K562 (cell line): ENCODE measurements around the gene COX14. TPM values are rescaled to one million over a fixed set of nuclear protein-coding genes. Genes with fewer than 3 reads are reported as not detected.

Source experiments
- BHLHE40 ChIP-seq: IDR thresholded peaks from 2 replicates; pipeline ENCODE4 v1.6.1; 2011; ENCODE audit warnings: low read length, improper control_type of control experiment
- BRF2 ChIP-seq: IDR thresholded peaks from 3 replicates; pipeline ENCODE4 v1.6.1; 2011; ENCODE audit warnings: borderline replicate concordance, mild to moderate bottlenecking; ENCODE audit not compliant: insufficient read length, insufficient read depth
- CBFA2T3 ChIP-seq: fragments of 450-650 bp; IDR thresholded peaks from 2 replicates; pipeline ENCODE4 v1.6.1; 2017
- CTCF ChIP-seq, 3 experiments: IDR thresholded peaks in 2 of 3; conservative IDR thresholded peaks in 1 of 3; 2 replicates each; pipeline ENCODE4 v1.5.1; 2011 to 2012; ENCODE audit warnings: low read length in 3 of 3, mild to moderate bottlenecking in 3 of 3, control low read depth in 2 of 3, improper control_type of control experiment in 1 of 3, inconsistent platforms in 1 of 3, low read depth in 1 of 3, mixed read lengths in 1 of 3, moderate library complexity in 1 of 3; ENCODE audit not compliant: insufficient read depth in 2 of 3
- EHMT2 ChIP-seq: fragments of 450-650 bp; IDR thresholded peaks from 2 replicates; pipeline ENCODE4 v1.6.1; 2018; ENCODE audit warnings: antibody characterized with exemption
- FOXJ2 ChIP-seq: fragments of 200-800 bp; sonication (Bioruptor generic); IDR thresholded peaks from 2 replicates; pipeline ENCODE4 v1.6.1; 2016; ENCODE audit warnings: missing genetic modification characterization, missing compliant biosample characterization
- GATAD2A ChIP-seq: fragments of 450-650 bp; IDR thresholded peaks from 2 replicates; pipeline ENCODE4 v1.6.1; 2017
- NR2F6 ChIP-seq: fragments of 450-650 bp; formaldehyde crosslinking; IDR thresholded peaks from 2 replicates; pipeline ENCODE4 v1.4.0; 2020; ENCODE audit warnings: mild to moderate bottlenecking
- NRF1 ChIP-seq, 2 experiments: fragments of 450-650 bp; IDR thresholded peaks in 1 of 2; conservative IDR thresholded peaks in 1 of 2; 2 replicates each; pipeline ENCODE4 v1.6.1; 2014; ENCODE audit warnings: mild to moderate bottlenecking in 2 of 2
- POLR2AphosphoS5 ChIP-seq: IDR thresholded peaks from 2 replicates; pipeline ENCODE4 v1.6.1; 2011; ENCODE audit warnings: mild to moderate bottlenecking, low read depth, low read length, moderate library complexity; ENCODE audit not compliant: control insufficient read depth, insufficient read depth
- ZEB2 ChIP-seq: fragments of 450-650 bp; IDR thresholded peaks from 2 replicates; pipeline ENCODE4 v1.6.1; 2016
- ZFX ChIP-seq: sonication (generic); formaldehyde crosslinking; IDR thresholded peaks from 2 replicates; pipeline ENCODE4 v1.8.0; 2022; ENCODE audit warnings: mild to moderate bottlenecking, missing genetic modification reagents, moderate library complexity
- ZNF311 ChIP-seq: fragments of 250-450 bp; sonication (Bioruptor Pico); IDR thresholded peaks from 2 replicates; pipeline ENCODE4 v1.4.0; 2020; ENCODE audit warnings: mild to moderate bottlenecking, moderate library complexity
- polyA plus RNA-seq, 8 experiments: library from polyadenylated mRNA; depleted of rRNA in 4 of 8; stranded (reverse) in 5 of 8; unstranded in 3 of 8; fragments of >200 nt; fragmentation: Nextera tagmentation in 2 of 8; fragmentation: Illumina TruSeq in 1 of 8; extraction: Ambion mirVana in 2 of 8; extraction: Trizol in 1 of 8; gene quantifications; 2 replicates each; pipeline versions ENCODE4 v1.2.1 to v1.2.3, GENCODE V29; 2011 to 2014; ENCODE audit warnings: inconsistent platforms in 1 of 8, missing spikeins in 1 of 8
- total RNA-seq, 7 experiments: library from RNA; depleted of rRNA in 6 of 7; stranded (reverse); fragments of >200 nt in 6 of 7; fragmentation: Illumina TruSeq in 2 of 7; extraction: Trizol in 2 of 7; gene quantifications; 2 replicates each; pipeline versions ENCODE4 v1.2.1 to v1.2.3, GENCODE V29; 2011 to 2021; ENCODE audit warnings: low replicate concordance in 1 of 7
- TF ChIP-seq, protein P1 (sequence below), 3 experiments: fragments of 200-800 bp in 1 of 3; fragments of 250-450 bp in 1 of 3; fragments of 450-650 bp in 1 of 3; sonication (Bioruptor Pico) in 1 of 3; sonication (Bioruptor generic) in 1 of 3; formaldehyde crosslinking in 1 of 3; IDR thresholded peaks; 2 replicates each; pipeline versions ENCODE4 v1.6.1 to v1.8.0; 2016 to 2022; ENCODE audit warnings: mild to moderate bottlenecking in 2 of 3, missing genetic modification characterization in 2 of 3, missing compliant biosample characterization in 1 of 3, moderate library complexity in 1 of 3
- TF ChIP-seq, protein P2 (sequence below): fragments of 250-450 bp; sonication (Bioruptor Pico); IDR thresholded peaks from 2 replicates; pipeline ENCODE4 v1.5.0; 2021
- TF ChIP-seq, protein P3 (sequence below): sonication (generic); formaldehyde crosslinking; IDR thresholded peaks from 2 replicates; pipeline ENCODE4 v1.9.0; 2022; ENCODE audit warnings: mild to moderate bottlenecking, missing genetic modification reagents

Gene COX14
- total and polyA plus RNA-seq, 9 of the 15 experiments (the other 6 are each of a cell fraction or from before 2014, with no cell fraction given), result 44.4 to 269 (median 53.4) TPM

- TF ChIP-seq, protein P1, sequence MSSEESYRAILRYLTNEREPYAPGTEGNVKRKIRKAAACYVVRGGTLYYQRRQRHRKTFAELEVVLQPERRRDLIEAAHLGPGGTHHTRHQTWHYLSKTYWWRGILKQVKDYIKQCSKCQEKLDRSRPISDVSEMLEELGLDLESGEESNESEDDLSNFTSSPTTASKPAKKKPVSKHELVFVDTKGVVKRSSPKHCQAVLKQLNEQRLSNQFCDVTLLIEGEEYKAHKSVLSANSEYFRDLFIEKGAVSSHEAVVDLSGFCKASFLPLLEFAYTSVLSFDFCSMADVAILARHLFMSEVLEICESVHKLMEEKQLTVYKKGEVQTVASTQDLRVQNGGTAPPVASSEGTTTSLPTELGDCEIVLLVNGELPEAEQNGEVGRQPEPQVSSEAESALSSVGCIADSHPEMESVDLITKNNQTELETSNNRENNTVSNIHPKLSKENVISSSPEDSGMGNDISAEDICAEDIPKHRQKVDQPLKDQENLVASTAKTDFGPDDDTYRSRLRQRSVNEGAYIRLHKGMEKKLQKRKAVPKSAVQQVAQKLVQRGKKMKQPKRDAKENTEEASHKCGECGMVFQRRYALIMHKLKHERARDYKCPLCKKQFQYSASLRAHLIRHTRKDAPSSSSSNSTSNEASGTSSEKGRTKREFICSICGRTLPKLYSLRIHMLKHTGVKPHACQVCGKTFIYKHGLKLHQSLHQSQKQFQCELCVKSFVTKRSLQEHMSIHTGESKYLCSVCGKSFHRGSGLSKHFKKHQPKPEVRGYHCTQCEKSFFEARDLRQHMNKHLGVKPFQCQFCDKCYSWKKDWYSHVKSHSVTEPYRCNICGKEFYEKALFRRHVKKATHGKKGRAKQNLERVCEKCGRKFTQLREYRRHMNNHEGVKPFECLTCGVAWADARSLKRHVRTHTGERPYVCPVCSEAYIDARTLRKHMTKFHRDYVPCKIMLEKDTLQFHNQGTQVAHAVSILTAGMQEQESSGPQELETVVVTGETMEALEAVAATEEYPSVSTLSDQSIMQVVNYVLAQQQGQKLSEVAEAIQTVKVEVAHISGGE (CRISPR knock-in tag; IDR thresholded peaks at IDR 0.05), result peak in 2 of 3 experiments; percentile 51 to 92; a peak in 3 of 6 replicates
- no peak for TF ChIP-seq CBFA2T3
- no peak for TF ChIP-seq NR2F6
- TF ChIP-seq, protein P2, sequence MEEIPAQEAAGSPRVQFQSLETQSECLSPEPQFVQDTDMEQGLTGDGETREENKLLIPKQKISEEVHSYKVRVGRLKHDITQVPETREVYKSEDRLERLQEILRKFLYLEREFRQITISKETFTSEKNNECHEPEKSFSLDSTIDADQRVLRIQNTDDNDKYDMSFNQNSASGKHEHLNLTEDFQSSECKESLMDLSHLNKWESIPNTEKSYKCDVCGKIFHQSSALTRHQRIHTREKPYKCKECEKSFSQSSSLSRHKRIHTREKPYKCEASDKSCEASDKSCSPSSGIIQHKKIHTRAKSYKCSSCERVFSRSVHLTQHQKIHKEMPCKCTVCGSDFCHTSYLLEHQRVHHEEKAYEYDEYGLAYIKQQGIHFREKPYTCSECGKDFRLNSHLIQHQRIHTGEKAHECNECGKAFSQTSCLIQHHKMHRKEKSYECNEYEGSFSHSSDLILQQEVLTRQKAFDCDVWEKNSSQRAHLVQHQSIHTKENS, result no peak
- no peak for TF ChIP-seq BRF2
- peak; percentile 57; the same call in 1 of the 2 replicates for TF ChIP-seq BHLHE40
- peak; percentile 66 for TF ChIP-seq ZFX (CRISPR knock-in tag)
- TF ChIP-seq NRF1 (conservative IDR thresholded peaks at IDR 0.05 in 1 of 2, IDR thresholded peaks at IDR 0.05 in 1 of 2), result 0 out of 4 replicates have a peak, but pooled peaks of 1 of the 2 experiments have one; percentile 27
- TF ChIP-seq CTCF (IDR thresholded peaks at IDR 0.05 in 2 of 3, conservative IDR thresholded peaks at IDR 0.05 in 1 of 3; ENCODE audit: insufficient read depth in 2 of 3, low read depth in 1 of 3, low read length in 3 of 3), result peak; percentile 75 to 88 (median 86)
- TF ChIP-seq FOXJ2, result 0 out of 2 replicates have a peak, but pooled peaks have one; percentile 47
- 0 out of 2 replicates have a peak, but pooled peaks have one; percentile 35 for TF ChIP-seq EHMT2
- peak; percentile 61; the same call in 1 of the 2 replicates for TF ChIP-seq GATAD2A
- TF ChIP-seq, protein P3, sequence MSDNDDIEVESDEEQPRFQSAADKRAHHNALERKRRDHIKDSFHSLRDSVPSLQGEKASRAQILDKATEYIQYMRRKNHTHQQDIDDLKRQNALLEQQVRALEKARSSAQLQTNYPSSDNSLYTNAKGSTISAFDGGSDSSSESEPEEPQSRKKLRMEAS (CRISPR knock-in tag), result peak; percentile 44
- peak; percentile 41; the same call in 1 of the 2 replicates for TF ChIP-seq POLR2AphosphoS5
- TF ChIP-seq ZNF311 (CRISPR knock-in tag), result no peak
- 0 out of 2 replicates have a peak, but pooled peaks have one; percentile 36 for TF ChIP-seq ZEB2
Measured at GRCh38 chr12:50084775-50085614, 27.0 kb upstream of the COX14 start, which contains the start of gene SMARCD1 (continued).
